GM12878 (cell line): ENCODE results near the gene SLAMF8.

Source experiments
- CTCF ChIP-seq, 3 experiments: IDR thresholded peaks in 2 of 3; conservative IDR thresholded peaks in 1 of 3; 2 replicates each; pipeline ENCODE4 v1.5.1; 2011; ENCODE audit warnings: low read depth in 3 of 3, low read length in 3 of 3, mild to moderate bottlenecking in 3 of 3, control low read depth in 2 of 3, moderate library complexity in 2 of 3, inconsistent platforms in 1 of 3, mixed read lengths in 1 of 3; ENCODE audit not compliant: control insufficient read depth in 2 of 3, insufficient read depth in 1 of 3; ENCODE audit errors: extremely low read depth in 1 of 3
- ELK1 ChIP-seq: IDR thresholded peaks from 2 replicates; pipeline ENCODE4 v1.6.1; 2012; ENCODE audit warnings: low read depth, low read length, improper control_type of control experiment
- EP300 ChIP-seq, 2 experiments: fragments of 150-350 bp in 1 of 2; IDR thresholded peaks; 2 replicates each; pipeline ENCODE4 v1.6.1; 2011 to 2012; ENCODE audit warnings: low read depth in 2 of 2, low read length in 2 of 2, borderline replicate concordance in 1 of 2, improper control_type of control experiment in 1 of 2, inconsistent platforms in 1 of 2; ENCODE audit not compliant: control insufficient read depth in 1 of 2
- EZH2 ChIP-seq: IDR thresholded peaks from 2 replicates; pipeline ENCODE4 v1.6.1; 2012; ENCODE audit warnings: low read depth, mild to moderate bottlenecking, control low read depth, inconsistent platforms, low read length, borderline replicate concordance; ENCODE audit not compliant: control insufficient read depth
- KAT2A ChIP-seq: conservative IDR thresholded peaks from 2 replicates; pipeline ENCODE4 v1.6.1; 2011; ENCODE audit warnings: low read depth, low read length; ENCODE audit not compliant: control insufficient read depth
- KLF5 ChIP-seq: fragments of 450-650 bp; IDR thresholded peaks from 2 replicates; pipeline ENCODE4 v1.6.1; 2014; ENCODE audit warnings: mild to moderate bottlenecking; ENCODE audit not compliant: partially characterized antibody
- PBX3 ChIP-seq: IDR thresholded peaks from 2 replicates; pipeline ENCODE4 v1.6.1; 2011; ENCODE audit warnings: mild to moderate bottlenecking, low read depth, low read length, moderate library complexity; ENCODE audit not compliant: insufficient replicate concordance
- POLR2AphosphoS5 ChIP-seq: IDR thresholded peaks from 2 replicates; pipeline ENCODE4 v1.6.1; 2011; ENCODE audit warnings: mild to moderate bottlenecking, low read length, inconsistent platforms
- SMC3 ChIP-seq: IDR thresholded peaks from 2 replicates; pipeline ENCODE4 v1.6.1; 2011; ENCODE audit warnings: low read length, improper control_type of control experiment, borderline replicate concordance
- TAF1 ChIP-seq: IDR thresholded peaks from 2 replicates; pipeline ENCODE4 v1.6.1; 2011; ENCODE audit warnings: mild to moderate bottlenecking, low read depth, low read length, borderline replicate concordance

GRCh38 chr1:159821171-159821867, 5.4 kb upstream of the SLAMF8 start:
- TF ChIP-seq KAT2A (no peak), PBX3 (no peak), CTCF (IDR thresholded peaks at IDR 0.05 in 2 of 3, conservative IDR thresholded peaks at IDR 0.05 in 1 of 3; ENCODE audit: control insufficient read depth in 2 of 3, extremely low read depth in 1 of 3, insufficient read depth in 1 of 3, low read depth in 3 of 3, low read length in 3 of 3) (peak; percentile 53 to 68 (median 66)), TAF1 (no peak), EP300 (IDR thresholded peaks at IDR 0.05; ENCODE audit: borderline replicate concordance in 1 of 2, control insufficient read depth in 1 of 2, low read depth in 2 of 2, low read length in 2 of 2) (no peak), SMC3 (peak; percentile 18; the same call in 1 of the 2 replicates), KLF5 (no peak), EZH2 (no peak), ELK1 (no peak), POLR2AphosphoS5 (no peak)
